Keratinocyte (primary cell): ENCODE data around the gene MOCS2. TPM values are rescaled to one million over a fixed set of nuclear protein-coding genes. Genes with fewer than 3 reads are reported as not detected.

Source experiments
- DNase-seq: peaks from one replicate; pipeline ENCODE4 v3.0.0-alpha.2; 2011; ENCODE audit warnings: low read depth, missing footprints, low spot score
- FAIRE-seq: peaks from 2 replicates; lab custom pipeline; 2011; peaks lifted over from hg19 to GRCh38; lab: Jason Lieb, UNC
- H2AFZ ChIP-seq: 2 replicates; pipeline ENCODE4 v1.6.0; 2012; ENCODE audit warnings: low read length, control low read depth, inconsistent platforms; ENCODE audit not compliant: control insufficient read depth
- H3K27ac ChIP-seq: 2 replicates; pipeline ENCODE4 v1.5.1; 2011; ENCODE audit warnings: low read length; ENCODE audit not compliant: control insufficient read depth, insufficient read depth
- H3K27me3 ChIP-seq: 3 replicates; pipeline ENCODE4 v1.6.0; 2011; ENCODE audit warnings: low read length; ENCODE audit not compliant: control insufficient read depth, insufficient read depth; ENCODE audit errors: extremely low read depth
- H3K36me3 ChIP-seq, 2 experiments: 2 replicates in 1 of 2; 3 replicates in 1 of 2; pipeline ENCODE4 v1.5.1; 2011; ENCODE audit warnings: low read length in 2 of 2, mild to moderate bottlenecking in 1 of 2; ENCODE audit not compliant: control insufficient read depth in 2 of 2, insufficient read depth in 2 of 2; ENCODE audit errors: extremely low read depth in 1 of 2
- H3K4me1 ChIP-seq: 3 replicates; pipeline ENCODE4 v1.5.1; 2011; ENCODE audit warnings: low read length; ENCODE audit not compliant: control insufficient read depth, insufficient read depth; ENCODE audit errors: extremely low read depth
- H3K4me2 ChIP-seq: 3 replicates; pipeline ENCODE4 v1.6.0; 2011; ENCODE audit warnings: low read depth, low read length; ENCODE audit not compliant: control insufficient read depth, insufficient read depth; ENCODE audit errors: extremely low read depth
- H3K4me3 ChIP-seq, 3 experiments: fragments of 200-600 bp in 1 of 3; sonication (generic) in 1 of 3; 2 replicates in 2 of 3; 3 replicates in 1 of 3; pipeline ENCODE4 v1.5.1; 2011 to 2016; ENCODE audit warnings: low read length in 3 of 3, mild to moderate bottlenecking in 3 of 3, control low read depth in 2 of 3, inconsistent platforms in 1 of 3, low read depth in 1 of 3, mixed read lengths in 1 of 3, mixed run types in 1 of 3, moderate library complexity in 1 of 3; ENCODE audit not compliant: control insufficient read depth in 2 of 3, insufficient read depth in 2 of 3; ENCODE audit errors: extremely low read depth in 1 of 3
- H3K79me2 ChIP-seq: 2 replicates; pipeline ENCODE4 v1.6.0; 2012; ENCODE audit warnings: low read length; ENCODE audit not compliant: control insufficient read depth, insufficient read depth
- H3K9ac ChIP-seq: 3 replicates; pipeline ENCODE4 v1.6.0; 2011; ENCODE audit warnings: low read length; ENCODE audit not compliant: control insufficient read depth, insufficient read depth; ENCODE audit errors: extremely low read depth
- H3K9me1 ChIP-seq: 3 replicates; pipeline ENCODE4 v1.6.0; 2011; ENCODE audit warnings: low read length; ENCODE audit not compliant: control insufficient read depth, insufficient read depth; ENCODE audit errors: extremely low read depth
- H3K9me3 ChIP-seq: 2 replicates; pipeline ENCODE4 v1.5.1; 2012; ENCODE audit warnings: low read depth, low read length; ENCODE audit not compliant: control insufficient read depth
- H4K20me1 ChIP-seq: 3 replicates; pipeline ENCODE4 v1.6.0; 2011; ENCODE audit warnings: low read length; ENCODE audit not compliant: control insufficient read depth, insufficient read depth; ENCODE audit errors: extremely low read depth
- CTCF ChIP-seq, 3 experiments: IDR thresholded peaks in 1 of 3; conservative IDR thresholded peaks in 1 of 3; optimal IDR thresholded peaks in 1 of 3; 2 replicates in 2 of 3; 3 replicates in 1 of 3; pipeline versions ENCODE3 to v1.5.1; 2011; ENCODE audit warnings: low read length in 3 of 3, mild to moderate bottlenecking in 3 of 3, moderate library complexity in 2 of 3, control low read depth in 1 of 3, inconsistent platforms in 1 of 3; ENCODE audit not compliant: insufficient read depth in 2 of 3; ENCODE audit errors: extremely low read depth in 1 of 3
- EZH2 ChIP-seq: IDR thresholded peaks from one replicate; pipeline ENCODE4 v1.6.1; 2012; ENCODE audit warnings: inconsistent platforms, mild to moderate bottlenecking, low read length, moderate library complexity
- dilution Hi-C: fragments of 300-500 bp; cut with MboI; formaldehyde crosslinking; loops from one replicate; pipeline ENCODE4 v1.7.0; 2020; ENCODE audit warnings: low sequenced_read_pairs; ENCODE audit not compliant: extremely low pct_ligation_motif_present
- polyA plus RNA-seq, 5 experiments: library from polyadenylated mRNA; depleted of rRNA in 3 of 5; stranded (reverse) in 3 of 5; stranded (forward) in 1 of 5; unstranded in 1 of 5; fragments of >200 nt; gene quantifications; 1 replicate in 1 of 5; 2 replicates in 3 of 5; 3 replicates in 1 of 5; pipeline versions ENCODE4 v1.2.1 to v1.2.3, GENCODE V29; 2011 to 2012; ENCODE audit warnings: missing spikeins in 2 of 5, low read depth in 1 of 5, low replicate concordance in 1 of 5

Gene MOCS2
- polyA plus RNA-seq, 1 donor (not counting 4 experiments of a cell fraction or from before 2014, with no cell fraction given) = 54.3 TPM

- H3K9me3 ChIP-seq = no peaks in the 10 kb centered on the region
- H4K20me1 ChIP-seq = no peaks in the 10 kb centered on the region
Observed at GRCh38 chr5:53090229-53090628, 19.3 kb downstream of the MOCS2 start.

GRCh38 chr5:53089481-53089991, 20.0 kb downstream of the MOCS2 start:
- TF ChIP-seq CTCF (optimal IDR thresholded peaks at IDR 0.05 in 1 of 3, IDR thresholded peaks at IDR 0.05 in 1 of 3, conservative IDR thresholded peaks at IDR 0.05 in 1 of 3; ENCODE audit: extremely low read depth in 1 of 3, insufficient read depth in 2 of 3, low read length in 3 of 3) (no peak), EZH2 (no peak)
- Histone ChIP-seq H3K79me2 (no peaks in the 10 kb centered on the region), H3K4me2 (no peak overlapping the region), H3K36me3 (peaks cover 35 to 51% of the 10 kb centered on the region in 2 experiments), H3K27me3 (no peaks in the 10 kb centered on the region), H4K20me1 (no peaks in the 10 kb centered on the region), H2AFZ (no peak overlapping the region), H3K4me1 (no peaks in the 10 kb centered on the region), H3K4me3 (no peak overlapping the region), H3K9me3 (no peaks in the 10 kb centered on the region), H3K9ac (no peak overlapping the region), H3K9me1 (no peaks in the 10 kb centered on the region), H3K27ac (no peak overlapping the region)
- no peak for DNase-seq
- FAIRE-seq = no peak
- dilution Hi-C loops = no loop called here

More at GRCh38 chr5:53090229-53090628, 19.3 kb downstream of the MOCS2 start:
- Histone ChIP-seq H3K79me2 (no peaks in the 10 kb centered on the region), H2AFZ (no peak overlapping the region), H3K4me3 (no peak overlapping the region), H3K4me1 (no peaks in the 10 kb centered on the region), H3K4me2 (no peak overlapping the region), H3K27ac (no peak overlapping the region), H3K27me3 (no peaks in the 10 kb centered on the region), H3K9me1 (no peaks in the 10 kb centered on the region), H3K36me3 (peaks cover 32 to 49% of the 10 kb centered on the region in 2 experiments), H3K9ac (no peak overlapping the region)
- DNase-seq (no peak), FAIRE-seq (no peak)
- dilution Hi-C loops = no loop called here
- TF ChIP-seq EZH2 (no peak), CTCF (optimal IDR thresholded peaks at IDR 0.05 in 1 of 3, IDR thresholded peaks at IDR 0.05 in 1 of 3, conservative IDR thresholded peaks at IDR 0.05 in 1 of 3; ENCODE audit: extremely low read depth in 1 of 3, insufficient read depth in 2 of 3, low read length in 3 of 3) (no peak)
